ENCODE data around the gene FIGLA. TPM values are rescaled to one million over a fixed set of nuclear protein-coding genes. Genes with fewer than 3 reads are reported as not detected.

Gene FIGLA
- total and polyA plus RNA-seq, 2 experiments from 2014 or later, result not detected

DNA sequence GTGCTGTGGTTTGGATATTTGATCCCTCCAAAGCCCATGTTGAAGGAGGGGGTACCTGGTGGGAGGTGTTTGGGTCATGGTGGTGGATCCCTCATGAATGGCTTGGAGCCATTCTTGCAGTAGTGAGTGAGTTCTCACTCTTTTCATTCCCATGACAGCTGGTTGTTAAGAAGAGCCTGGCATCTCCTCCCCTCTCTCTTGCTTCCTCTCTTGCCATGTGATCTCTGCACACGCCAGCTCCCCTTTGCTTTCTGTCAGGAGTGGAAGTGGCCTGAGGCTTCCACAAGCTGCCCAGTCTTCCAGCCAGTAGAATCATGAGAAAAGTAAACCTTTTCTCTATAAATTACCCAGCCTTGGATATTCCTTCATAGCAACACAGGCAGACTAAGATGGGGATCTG, 31.0 kb downstream of the FIGLA start:
- Histone ChIP-seq H2AFZ (no peak overlapping the region), H4K20me1 (ENCODE audit: insufficient read depth) (no peaks in the 10 kb centered on the region), H3F3A (ENCODE audit: insufficient read depth) (no peaks in the 10 kb centered on the region), H3K4me1 (ENCODE audit: insufficient read depth) (no peaks in the 10 kb centered on the region), H3K4me2 (ENCODE audit: unreplicated experiment) (no peak overlapping the region), H3K36me3 (ENCODE audit: low read depth) (no peaks in the 10 kb centered on the region), H3K27ac (no peak overlapping the region), H3K4me3 (no peak overlapping the region), H3K27me3 (replicated peaks; ENCODE audit: insufficient read depth) (peaks cover 32% of the 10 kb centered on the region; the same call in 1 of the 2 replicates), H3K9me3 (ENCODE audit: low read depth) (no peaks in the 10 kb centered on the region), H3K9ac (no peak overlapping the region), H3K9me2 (ENCODE audit: insufficient read depth) (no peaks in the 10 kb centered on the region), H3K79me2 (ENCODE audit: insufficient read depth) (no peaks in the 10 kb centered on the region)
- TF ChIP-seq EZH2 (IDR thresholded peaks at IDR 0.05; ENCODE audit: insufficient read depth, poor library complexity, severe bottlenecking) (no peak), EZH2phosphoT487 (IDR thresholded peaks at IDR 0.05; ENCODE audit: insufficient read depth, low read depth) (no peak)
- WGBS, 2 experiments (ENCODE audit: low coverage in 1 of 2, low lambda C conversion rate in 2 of 2, missing lambda C conversion rate in 2 of 2), result 58 to 69% methylated on average over 1 of the region's 1 CpG
- in situ Hi-C loops (cut with MboI), result no loop called here
- no peak for DNase-seq

DNA sequence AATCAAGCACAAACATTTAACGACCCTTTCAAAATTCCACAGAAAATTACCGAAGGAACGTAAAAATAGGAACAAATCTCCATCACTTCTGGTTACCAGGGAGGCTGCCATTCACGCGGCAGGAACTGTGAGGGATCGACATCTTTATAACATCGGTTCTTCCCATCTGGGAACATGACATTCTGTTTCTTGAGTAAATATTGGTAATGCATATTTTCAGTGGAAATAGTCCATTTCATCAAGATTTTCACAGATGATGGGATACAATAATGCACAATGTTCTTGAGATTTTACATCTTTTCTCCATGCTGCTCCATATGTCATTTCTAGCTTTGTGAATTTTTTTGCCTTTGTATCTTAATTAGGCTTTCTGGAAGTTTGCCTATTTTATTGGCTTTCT, 32.5 kb downstream of the FIGLA start:
- H3K9me3 ChIP-seq (ENCODE audit: low read depth), result no peaks in the 10 kb centered on the region
- H3F3A ChIP-seq (ENCODE audit: insufficient read depth), result no peaks in the 10 kb centered on the region
- no peaks in the 10 kb centered on the region for H3K9me2 ChIP-seq (ENCODE audit: insufficient read depth)
- H3K4me3 ChIP-seq, result no peak overlapping the region
- no peaks in the 10 kb centered on the region for H3K79me2 ChIP-seq (ENCODE audit: insufficient read depth)
- DNase-seq, result no peak
- no peak overlapping the region for H3K9ac ChIP-seq
- H3K27ac ChIP-seq, result no peak overlapping the region
- in situ Hi-C loops (cut with MboI), result no loop called here
- no peak overlapping the region for H3K4me2 ChIP-seq (ENCODE audit: unreplicated experiment)
- 79 to 80% methylated on average over 7 of the region's 7 CpGs for WGBS, 2 experiments (ENCODE audit: low coverage in 1 of 2, low lambda C conversion rate in 2 of 2, missing lambda C conversion rate in 2 of 2)
- H3K27me3 ChIP-seq (replicated peaks; ENCODE audit: insufficient read depth), result 0 out of 2 replicates have a peak, but pooled peaks cover 17% of the 10 kb centered on the region
- H2AFZ ChIP-seq, result no peak overlapping the region
- no peaks in the 10 kb centered on the region for H4K20me1 ChIP-seq (ENCODE audit: insufficient read depth)
- no peak for TF ChIP-seq EZH2 (IDR thresholded peaks at IDR 0.05; ENCODE audit: insufficient read depth, poor library complexity, severe bottlenecking)
- no peak for TF ChIP-seq EZH2phosphoT487 (IDR thresholded peaks at IDR 0.05; ENCODE audit: insufficient read depth, low read depth)
- no peaks in the 10 kb centered on the region for H3K4me1 ChIP-seq (ENCODE audit: insufficient read depth)
- H3K36me3 ChIP-seq (ENCODE audit: low read depth), result no peaks in the 10 kb centered on the region

DNA sequence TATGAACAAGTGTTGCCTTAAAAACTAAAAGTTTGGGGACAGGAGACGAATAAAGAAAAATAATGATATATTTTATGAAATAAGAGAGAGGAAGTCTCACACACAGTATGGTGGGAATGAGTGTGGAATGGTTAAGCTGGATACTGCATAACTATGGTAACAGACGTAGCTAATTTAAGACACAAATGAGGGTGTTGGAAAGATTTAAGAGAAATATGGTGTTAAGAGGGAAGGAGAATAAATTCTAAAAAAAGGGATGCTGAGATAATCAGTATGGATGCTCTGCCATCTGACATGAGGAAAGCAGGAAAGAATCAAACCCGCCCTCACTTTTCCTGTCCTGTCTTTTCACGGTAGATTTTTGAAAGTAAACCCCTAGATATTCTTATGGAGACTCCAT, 33.1 kb downstream of the FIGLA start:
- Histone ChIP-seq H3K9me2 (ENCODE audit: insufficient read depth) (no peaks in the 10 kb centered on the region), H3K4me1 (ENCODE audit: insufficient read depth) (no peaks in the 10 kb centered on the region), H3K36me3 (ENCODE audit: low read depth) (no peaks in the 10 kb centered on the region), H3K9me3 (ENCODE audit: low read depth) (no peaks in the 10 kb centered on the region), H3K4me3 (no peak overlapping the region), H3K9ac (no peak overlapping the region), H3K27ac (no peak overlapping the region), H3K79me2 (ENCODE audit: insufficient read depth) (no peaks in the 10 kb centered on the region), H4K20me1 (ENCODE audit: insufficient read depth) (no peaks in the 10 kb centered on the region), H3K4me2 (ENCODE audit: unreplicated experiment) (no peak overlapping the region), H2AFZ (no peak overlapping the region), H3F3A (ENCODE audit: insufficient read depth) (no peaks in the 10 kb centered on the region), H3K27me3 (replicated peaks; ENCODE audit: insufficient read depth) (0 out of 2 replicates have a peak, but pooled peaks cover 18% of the 10 kb centered on the region)
- no peak for DNase-seq
- in situ Hi-C loops (cut with MboI), result no loop called here
- WGBS, 2 experiments (ENCODE audit: low coverage in 1 of 2, low lambda C conversion rate in 2 of 2, missing lambda C conversion rate in 2 of 2), result 38 to 43% methylated on average over 4 of the region's 4 CpGs
- TF ChIP-seq EZH2phosphoT487 (IDR thresholded peaks at IDR 0.05; ENCODE audit: insufficient read depth, low read depth) (no peak), EZH2 (IDR thresholded peaks at IDR 0.05; ENCODE audit: insufficient read depth, poor library complexity, severe bottlenecking) (no peak)

DNA sequence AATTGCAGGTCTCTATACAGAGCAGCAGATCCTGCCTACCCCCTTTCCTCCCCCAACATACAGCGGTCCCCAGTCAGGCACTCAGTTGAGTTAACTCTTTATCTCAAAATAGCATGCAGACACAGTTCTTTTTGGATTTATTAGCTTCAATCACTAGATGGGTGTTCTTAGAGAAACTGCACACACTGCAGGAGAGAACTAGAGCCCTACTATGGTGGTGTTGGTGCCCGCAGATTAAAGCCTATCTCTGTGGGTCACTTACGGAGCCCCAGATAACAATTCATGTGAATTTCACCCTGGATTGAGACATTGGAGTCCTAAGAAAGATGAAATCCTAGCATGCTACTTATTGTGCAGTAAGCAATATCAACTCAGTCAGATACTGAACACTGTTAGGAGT, 34.3 kb downstream of the FIGLA start:
- H3K27me3 ChIP-seq (replicated peaks; ENCODE audit: insufficient read depth), result peaks cover 23% of the 10 kb centered on the region; the same call in 1 of the 2 replicates
- TF ChIP-seq EZH2phosphoT487 (IDR thresholded peaks at IDR 0.05; ENCODE audit: insufficient read depth, low read depth) (no peak), EZH2 (IDR thresholded peaks at IDR 0.05; ENCODE audit: insufficient read depth, poor library complexity, severe bottlenecking) (no peak)
- no peak overlapping the region for H3K9ac ChIP-seq
- H3K79me2 ChIP-seq (ENCODE audit: insufficient read depth), result no peaks in the 10 kb centered on the region
- 77 to 87% methylated on average over 3 of the region's 3 CpGs for WGBS, 2 experiments (ENCODE audit: low coverage in 1 of 2, low lambda C conversion rate in 2 of 2, missing lambda C conversion rate in 2 of 2)
- no peaks in the 10 kb centered on the region for H3K36me3 ChIP-seq (ENCODE audit: low read depth)
- H3F3A ChIP-seq (ENCODE audit: insufficient read depth), result no peaks in the 10 kb centered on the region
- no peak overlapping the region for H3K4me3 ChIP-seq
- no peaks in the 10 kb centered on the region for H3K9me2 ChIP-seq (ENCODE audit: insufficient read depth)
- H3K4me2 ChIP-seq (ENCODE audit: unreplicated experiment), result no peak overlapping the region
- in situ Hi-C loops (cut with MboI), result no loop called here
- no peak for DNase-seq
- no peak overlapping the region for H2AFZ ChIP-seq
- H3K4me1 ChIP-seq (ENCODE audit: insufficient read depth), result no peaks in the 10 kb centered on the region
- H4K20me1 ChIP-seq (ENCODE audit: insufficient read depth), result no peaks in the 10 kb centered on the region
- no peak overlapping the region for H3K27ac ChIP-seq
- H3K9me3 ChIP-seq (ENCODE audit: low read depth), result no peaks in the 10 kb centered on the region

DNA sequence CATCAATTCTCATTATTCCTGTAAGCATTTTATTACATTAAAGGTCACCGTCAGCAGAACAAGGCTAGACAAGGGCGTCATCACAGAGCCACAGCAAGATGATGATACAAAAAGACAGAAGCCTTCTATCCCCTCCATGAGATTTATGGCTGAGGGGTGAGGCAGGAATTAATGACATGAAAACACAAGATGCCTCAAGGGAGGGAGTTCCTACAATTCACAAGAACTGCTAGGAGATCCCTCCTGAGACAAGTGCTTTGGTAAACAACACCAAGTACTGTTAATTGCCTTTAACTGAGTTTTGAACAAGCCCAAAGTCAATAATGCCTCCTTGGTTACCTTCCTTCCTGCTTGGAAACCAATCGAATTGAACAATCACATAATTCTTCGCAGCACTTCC, 36.5 kb downstream of the FIGLA start:
- WGBS, 2 experiments (ENCODE audit: low coverage in 1 of 2, low lambda C conversion rate in 2 of 2, missing lambda C conversion rate in 2 of 2), result 56 to 63% methylated on average over 4 of the region's 4 CpGs
- in situ Hi-C loops (cut with MboI), result no loop called here

More for the DNA sequence above, 36.5 kb downstream of the FIGLA start:
- Histone ChIP-seq H3K36me3 (ENCODE audit: low read depth) (no peaks in the 10 kb centered on the region), H3K9ac (no peak overlapping the region), H3K4me1 (ENCODE audit: insufficient read depth) (no peaks in the 10 kb centered on the region), H2AFZ (no peak overlapping the region), H4K20me1 (ENCODE audit: insufficient read depth) (no peaks in the 10 kb centered on the region), H3K9me3 (ENCODE audit: low read depth) (no peaks in the 10 kb centered on the region), H3F3A (ENCODE audit: insufficient read depth) (no peaks in the 10 kb centered on the region), H3K79me2 (ENCODE audit: insufficient read depth) (no peaks in the 10 kb centered on the region), H3K27me3 (replicated peaks; ENCODE audit: insufficient read depth) (peaks cover 35% of the 10 kb centered on the region), H3K27ac (no peak overlapping the region), H3K9me2 (ENCODE audit: insufficient read depth) (no peaks in the 10 kb centered on the region), H3K4me3 (no peak overlapping the region), H3K4me2 (ENCODE audit: unreplicated experiment) (no peak overlapping the region)
- no peak for DNase-seq
- TF ChIP-seq EZH2phosphoT487 (IDR thresholded peaks at IDR 0.05; ENCODE audit: insufficient read depth, low read depth), result no peak
- TF ChIP-seq EZH2 (IDR thresholded peaks at IDR 0.05; ENCODE audit: insufficient read depth, poor library complexity, severe bottlenecking), result no peak
